Measurements from ENCODE around the gene ELOVL5.

- TF ChIP-seq, protein P1, sequence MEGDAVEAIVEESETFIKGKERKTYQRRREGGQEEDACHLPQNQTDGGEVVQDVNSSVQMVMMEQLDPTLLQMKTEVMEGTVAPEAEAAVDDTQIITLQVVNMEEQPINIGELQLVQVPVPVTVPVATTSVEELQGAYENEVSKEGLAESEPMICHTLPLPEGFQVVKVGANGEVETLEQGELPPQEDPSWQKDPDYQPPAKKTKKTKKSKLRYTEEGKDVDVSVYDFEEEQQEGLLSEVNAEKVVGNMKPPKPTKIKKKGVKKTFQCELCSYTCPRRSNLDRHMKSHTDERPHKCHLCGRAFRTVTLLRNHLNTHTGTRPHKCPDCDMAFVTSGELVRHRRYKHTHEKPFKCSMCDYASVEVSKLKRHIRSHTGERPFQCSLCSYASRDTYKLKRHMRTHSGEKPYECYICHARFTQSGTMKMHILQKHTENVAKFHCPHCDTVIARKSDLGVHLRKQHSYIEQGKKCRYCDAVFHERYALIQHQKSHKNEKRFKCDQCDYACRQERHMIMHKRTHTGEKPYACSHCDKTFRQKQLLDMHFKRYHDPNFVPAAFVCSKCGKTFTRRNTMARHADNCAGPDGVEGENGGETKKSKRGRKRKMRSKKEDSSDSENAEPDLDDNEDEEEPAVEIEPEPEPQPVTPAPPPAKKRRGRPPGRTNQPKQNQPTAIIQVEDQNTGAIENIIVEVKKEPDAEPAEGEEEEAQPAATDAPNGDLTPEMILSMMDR (IDR thresholded peaks at IDR 0.05; ENCODE audit: low read length) = no peak
- TF ChIP-seq EZH2 (optimal IDR thresholded peaks at IDR 0.05; ENCODE audit: low read depth, low read length) (no peak), EZH2phosphoT487 (IDR thresholded peaks at IDR 0.05; ENCODE audit: low read length) (no peak)
These were observed 101.8 kb downstream of the ELOVL5 start for GRCh38 chr6:53246924-53247323.

All from MM.1S (cell line).